DND-41 (cell line): ENCODE results near the gene LAMP1.
A peak's percentile ranks its signal among the peaks of the same experiment; 100 is the strongest.

Experiments
- ATAC-seq: fragments of 200-7000 bp; cut with Tn5 transposase; 3 replicates; pipeline ENCODE4 v1.9.1; 2021; ENCODE audit warnings: low read depth; ENCODE audit not compliant: insufficient read depth
- DNase-seq: peaks from one replicate; pipeline ENCODE4 v3.0.0-alpha.2; 2020
- H2AFZ ChIP-seq: 2 replicates; pipeline ENCODE4 v1.6.0; 2012; ENCODE audit warnings: low read depth, low read length
- H3K27ac ChIP-seq: 2 replicates; pipeline ENCODE4 v1.5.1; 2012; ENCODE audit warnings: low read length, inconsistent platforms
- H3K27me3 ChIP-seq: fragments of 200-600 bp; sonication (generic); 2 replicates; pipeline ENCODE4 v1.6.0; 2012; ENCODE audit warnings: low read length, mild to moderate bottlenecking, inconsistent platforms; ENCODE audit not compliant: insufficient read depth, poor library complexity
- H3K36me3 ChIP-seq: 2 replicates; pipeline ENCODE4 v1.5.1; 2012; ENCODE audit warnings: low read length, inconsistent platforms; ENCODE audit not compliant: insufficient read depth
- H3K4me1 ChIP-seq: 2 replicates; pipeline ENCODE4 v1.5.1; 2012; ENCODE audit warnings: mild to moderate bottlenecking, low read length; ENCODE audit not compliant: insufficient read depth
- H3K4me2 ChIP-seq: 2 replicates; pipeline ENCODE4 v1.6.0; 2012; ENCODE audit warnings: mild to moderate bottlenecking, moderate library complexity, low read length, inconsistent platforms; ENCODE audit not compliant: insufficient read depth
- H3K4me3 ChIP-seq, 2 experiments: fragments of 200-600 bp in 1 of 2; shearing (Covaris generic) in 1 of 2; 2 replicates each; pipeline ENCODE4 v1.5.1; 2012 to 2016; ENCODE audit warnings: inconsistent platforms in 2 of 2, low read length in 2 of 2, mild to moderate bottlenecking in 2 of 2, low read depth in 1 of 2, moderate library complexity in 1 of 2
- H3K79me2 ChIP-seq: 2 replicates; pipeline ENCODE4 v1.6.0; 2012; ENCODE audit warnings: low read length, inconsistent platforms; ENCODE audit not compliant: insufficient read depth
- H3K9ac ChIP-seq: 2 replicates; pipeline ENCODE4 v1.6.0; 2012; ENCODE audit warnings: low read depth, mild to moderate bottlenecking, inconsistent platforms, low read length, moderate library complexity
- H3K9me3 ChIP-seq: 2 replicates; pipeline ENCODE4 v1.5.1; 2012; ENCODE audit warnings: low read length, moderate library complexity, mild to moderate bottlenecking, inconsistent platforms; ENCODE audit not compliant: insufficient read depth, severe bottlenecking
- H4K20me1 ChIP-seq: 2 replicates; pipeline ENCODE4 v1.6.0; 2012; ENCODE audit warnings: low read length; ENCODE audit not compliant: insufficient read depth
- CTCF ChIP-seq: IDR thresholded peaks from 2 replicates; pipeline ENCODE4 v1.5.1; 2012; ENCODE audit warnings: borderline replicate concordance, low read length, moderate library complexity, mild to moderate bottlenecking; ENCODE audit not compliant: poor library complexity, severe bottlenecking; ENCODE audit errors: extremely low read depth
- EZH2 ChIP-seq: IDR thresholded peaks from 3 replicates; pipeline ENCODE4 v1.6.1; 2012; ENCODE audit warnings: borderline replicate concordance, low read depth, mild to moderate bottlenecking, moderate library complexity, low read length, inconsistent platforms; ENCODE audit not compliant: severe bottlenecking

LAMP1 gene

DNA sequence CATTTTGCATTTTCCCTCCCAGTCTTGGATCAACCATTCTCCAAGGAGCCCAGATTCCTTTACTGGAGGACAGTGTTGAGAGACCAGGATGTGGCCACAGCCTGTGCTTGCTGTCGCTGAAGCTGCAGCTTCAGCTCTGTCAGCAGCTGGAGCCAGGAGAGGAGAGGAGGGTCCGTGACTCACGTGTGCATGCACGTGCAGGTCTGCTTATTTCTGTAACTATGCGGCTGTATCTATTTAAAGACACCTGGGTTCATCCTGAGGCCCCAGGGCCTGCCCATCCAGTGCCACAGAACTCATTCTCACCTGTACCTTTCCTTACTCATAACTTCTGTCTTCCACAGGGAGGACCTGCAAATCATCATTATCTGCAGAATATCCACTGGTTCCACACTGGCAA is 8.2 kb upstream of the LAMP1 start:
- Histone ChIP-seq H3K27ac (no peak overlapping the region), H3K9me3 (no peaks in the 10 kb centered on the region), H3K4me1 (peaks cover 10% of the 10 kb centered on the region), H4K20me1 (no peaks in the 10 kb centered on the region), H3K36me3 (no peaks in the 10 kb centered on the region), H3K4me2 (no peak overlapping the region), H3K79me2 (no peaks in the 10 kb centered on the region), H3K27me3 (peaks cover 9% of the 10 kb centered on the region), H2AFZ (no peak overlapping the region), H3K9ac (no peak overlapping the region), H3K4me3 (no peak overlapping the region)
- no peak for ATAC-seq
- TF ChIP-seq CTCF (no peak), EZH2 (no peak)
- DNase-seq, result no peak

DNA sequence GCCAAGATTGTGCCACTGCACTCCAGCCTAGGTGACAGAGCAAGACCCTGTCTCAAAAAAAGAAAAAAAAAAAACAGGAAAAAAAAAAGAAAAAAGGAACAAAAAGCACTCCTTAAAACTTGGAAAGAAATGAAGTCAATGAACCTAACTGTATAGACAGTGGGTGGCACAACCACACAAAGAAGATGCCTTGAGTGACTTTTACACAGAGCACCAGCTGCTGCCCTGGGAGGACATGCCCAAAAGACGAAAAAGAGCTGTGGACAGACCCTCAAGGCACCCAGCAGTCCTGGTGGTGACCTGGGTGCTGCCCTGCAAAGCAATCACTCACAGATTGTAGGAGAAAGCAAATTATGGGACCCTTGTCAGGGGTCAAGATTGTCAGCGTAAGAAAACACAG is 5.9 kb upstream of the LAMP1 start:
- DNase-seq (no peak), ATAC-seq (no peak)
- Histone ChIP-seq H3K4me3 (no peak overlapping the region), H3K9me3 (no peaks in the 10 kb centered on the region), H3K79me2 (no peaks in the 10 kb centered on the region), H3K27me3 (peaks cover 9% of the 10 kb centered on the region), H3K4me2 (no peak overlapping the region), H3K9ac (no peak overlapping the region), H3K4me1 (peaks cover 15% of the 10 kb centered on the region), H2AFZ (no peak overlapping the region), H3K36me3 (no peaks in the 10 kb centered on the region), H4K20me1 (no peaks in the 10 kb centered on the region), H3K27ac (no peak overlapping the region)
- TF ChIP-seq CTCF (no peak), EZH2 (no peak)

DNA sequence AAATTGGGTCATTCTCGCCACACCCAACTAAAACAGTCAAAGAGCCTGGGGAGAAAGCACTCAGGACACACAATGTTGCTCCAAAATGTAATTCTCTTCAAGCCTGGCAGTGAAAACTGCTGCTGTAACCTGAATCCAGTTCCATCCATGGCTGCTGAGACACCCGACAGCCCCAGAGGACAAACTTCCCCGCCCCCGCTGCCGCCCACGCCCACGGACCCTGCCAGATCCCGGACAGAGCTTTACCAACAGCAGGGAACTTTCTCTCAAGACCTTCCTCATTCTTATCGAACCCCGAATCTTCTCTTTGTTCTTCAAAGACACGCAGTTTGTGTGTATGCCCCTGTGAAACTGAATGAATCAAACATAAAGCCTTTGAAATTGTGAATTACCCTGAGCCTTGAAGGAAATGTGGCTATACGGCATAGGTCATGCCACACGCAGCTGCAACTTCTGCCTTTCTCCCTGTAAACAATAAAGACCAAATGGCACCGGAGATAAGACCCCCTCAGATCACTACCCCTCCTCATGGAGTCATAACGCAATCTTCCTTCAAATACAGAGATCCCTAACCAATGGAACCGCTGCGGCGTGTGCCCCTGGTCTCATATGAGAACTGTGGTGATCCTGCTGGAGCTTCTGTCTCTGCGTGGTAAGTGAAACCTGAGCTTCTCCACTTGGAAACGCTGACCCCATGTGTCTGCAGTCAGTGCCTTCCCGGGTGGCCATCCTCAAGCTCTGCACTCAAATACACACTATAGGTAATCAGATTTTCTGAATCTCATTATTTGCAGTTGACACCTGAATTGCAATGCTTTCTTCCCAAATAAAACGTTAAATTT is 4.8 kb upstream of the LAMP1 start:
- Histone ChIP-seq H3K9ac (0 out of 2 replicates have a peak overlapping the region, but pooled peaks have one; percentile 21), H3K79me2 (peaks cover 7% of the 10 kb centered on the region), H3K4me2 (peak overlapping the region; percentile 47; the same call in 1 of the 2 replicates), H4K20me1 (no peaks in the 10 kb centered on the region), H3K27ac (no peak overlapping the region), H2AFZ (peak overlapping the region; percentile 59), H3K4me1 (peaks cover 22% of the 10 kb centered on the region), H3K9me3 (no peaks in the 10 kb centered on the region), H3K4me3 (0 out of 4 replicates have a peak overlapping the region, but pooled peaks of 1 of the 2 experiments have one; percentile 20), H3K27me3 (peaks cover 9% of the 10 kb centered on the region), H3K36me3 (no peaks in the 10 kb centered on the region; the same call in 1 of the 2 replicates)
- TF ChIP-seq EZH2 (no peak), CTCF (no peak)
- ATAC-seq (no peak), DNase-seq (no peak)
